ENCODE results near the gene PLIN1.

Gene PLIN1

DNA sequence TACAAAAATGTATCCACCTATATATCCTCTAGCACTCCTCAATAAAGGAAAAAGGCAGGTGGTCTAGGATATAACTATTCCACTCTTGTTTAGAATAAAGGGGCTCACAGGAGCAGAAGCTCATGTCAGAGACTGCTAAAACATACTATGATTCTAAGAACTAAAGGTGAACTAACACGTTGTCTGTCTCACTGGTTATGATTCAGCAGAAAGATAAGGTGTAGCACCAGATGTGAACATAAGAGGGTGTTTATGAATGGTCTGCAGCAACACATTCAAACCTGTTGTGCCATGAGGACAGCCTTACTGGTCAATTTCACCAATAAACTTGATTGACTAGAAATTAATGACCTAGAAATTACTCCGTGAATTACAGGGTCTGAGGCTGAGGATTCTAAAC, 6.8 kb upstream of the PLIN1 start:
- Histone ChIP-seq H3K36me3 (ENCODE audit: insufficient read depth, low read length) (no peaks in the 10 kb centered on the region), H3K79me2 (ENCODE audit: insufficient read depth, low read length) (no peaks in the 10 kb centered on the region), H3K4me3 (ENCODE audit: low read depth, low read length, poor library complexity, severe bottlenecking) (no peak overlapping the region), H4K20me1 (ENCODE audit: insufficient read depth, low read length) (no peaks in the 10 kb centered on the region), H3K9ac (ENCODE audit: low read length) (no peak overlapping the region), H3K27ac (ENCODE audit: low read depth, low read length, poor library complexity, severe bottlenecking) (no peak overlapping the region), H3F3A (ENCODE audit: insufficient read depth, low read length) (no peaks in the 10 kb centered on the region), H2AFZ (ENCODE audit: low read length) (no peak overlapping the region), H3K9me3 (ENCODE audit: low read length) (no peaks in the 10 kb centered on the region), H3K9me2 (ENCODE audit: low read depth, low read length) (no peaks in the 10 kb centered on the region), H3K27me3 (ENCODE audit: insufficient read depth, low read length) (no peaks in the 10 kb centered on the region), H3K4me2 (ENCODE audit: low read length) (no peak overlapping the region), H3K4me1 (ENCODE audit: insufficient read depth, low read length, severe bottlenecking) (peaks cover 6% of the 10 kb centered on the region)
- TF ChIP-seq EZH2 (IDR thresholded peaks at IDR 0.05; ENCODE audit: borderline replicate concordance, low read length) (no peak), CTCF (IDR thresholded peaks at IDR 0.05; ENCODE audit: low read length) (no peak)

DNA sequence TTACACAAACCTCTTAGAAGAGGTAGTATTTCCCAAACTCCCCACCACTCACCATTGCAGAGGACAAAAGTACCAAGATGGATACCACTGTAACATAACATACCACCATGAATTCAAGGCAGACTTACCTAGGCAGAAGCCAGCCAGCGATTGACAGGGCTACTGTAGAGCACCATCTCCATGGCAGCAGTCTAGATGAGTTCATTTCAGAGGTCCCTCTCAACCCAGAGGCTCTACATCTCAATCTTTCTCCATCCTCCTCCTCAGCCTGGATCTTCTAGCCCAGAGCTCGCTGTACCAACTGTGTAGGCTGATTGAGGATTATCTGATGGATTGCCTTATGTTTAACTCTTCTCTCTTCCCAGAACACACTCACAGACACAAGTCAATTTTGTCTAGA, 2.0 kb upstream of the PLIN1 start:
- Histone ChIP-seq H3K36me3 (ENCODE audit: insufficient read depth, low read length) (no peaks in the 10 kb centered on the region), H2AFZ (ENCODE audit: low read length) (no peak overlapping the region), H3K9me3 (ENCODE audit: low read length) (no peaks in the 10 kb centered on the region), H3K9ac (ENCODE audit: low read length) (no peak overlapping the region), H3K4me3 (ENCODE audit: low read depth, low read length, poor library complexity, severe bottlenecking) (no peak overlapping the region), H3K27me3 (ENCODE audit: insufficient read depth, low read length) (no peaks in the 10 kb centered on the region), H3K4me1 (ENCODE audit: insufficient read depth, low read length, severe bottlenecking) (no peaks in the 10 kb centered on the region), H3K4me2 (ENCODE audit: low read length) (no peak overlapping the region), H3K9me2 (ENCODE audit: low read depth, low read length) (no peaks in the 10 kb centered on the region), H3F3A (ENCODE audit: insufficient read depth, low read length) (no peaks in the 10 kb centered on the region), H3K79me2 (ENCODE audit: insufficient read depth, low read length) (no peaks in the 10 kb centered on the region), H3K27ac (ENCODE audit: low read depth, low read length, poor library complexity, severe bottlenecking) (no peak overlapping the region), H4K20me1 (ENCODE audit: insufficient read depth, low read length) (no peaks in the 10 kb centered on the region)
- no peak for TF ChIP-seq CTCF (IDR thresholded peaks at IDR 0.05; ENCODE audit: low read length)
- no peak for TF ChIP-seq EZH2 (IDR thresholded peaks at IDR 0.05; ENCODE audit: borderline replicate concordance, low read length)

DNA sequence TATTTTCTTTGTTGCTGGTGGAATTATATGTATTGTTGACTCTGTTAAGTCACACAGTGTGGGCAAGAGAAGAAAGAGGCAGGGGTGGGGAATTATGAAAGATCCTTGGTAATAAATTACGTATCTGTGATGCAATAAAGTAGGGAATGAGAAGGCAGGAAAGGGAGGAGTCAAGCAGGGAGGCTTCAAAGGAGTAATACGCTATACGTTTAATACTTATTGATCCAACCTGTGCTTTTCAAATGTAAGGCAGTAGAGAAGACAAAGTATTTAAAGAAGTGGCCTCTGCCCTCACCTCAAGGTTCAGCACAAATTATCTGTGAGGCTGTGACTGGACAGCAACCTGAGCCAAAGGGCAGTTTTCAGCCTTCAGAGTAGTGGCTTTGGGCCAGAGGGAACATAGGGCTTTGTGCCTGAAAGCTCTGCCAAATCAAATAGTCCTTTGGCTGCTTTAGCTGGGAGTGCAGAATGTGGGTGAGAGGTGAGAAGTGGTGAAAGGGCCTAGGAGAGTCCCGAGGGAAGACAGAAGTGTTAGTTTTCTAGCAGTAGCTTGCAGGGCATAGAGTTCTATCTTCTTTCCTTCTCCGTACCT, 1.2 kb upstream of the PLIN1 start:
- H3K27ac ChIP-seq (ENCODE audit: low read depth, low read length, poor library complexity, severe bottlenecking) = no peak overlapping the region
- H3K9ac ChIP-seq (ENCODE audit: low read length) = no peak overlapping the region
- no peaks in the 10 kb centered on the region for H3K79me2 ChIP-seq (ENCODE audit: insufficient read depth, low read length)
- no peaks in the 10 kb centered on the region for H3K27me3 ChIP-seq (ENCODE audit: insufficient read depth, low read length)
- H4K20me1 ChIP-seq (ENCODE audit: insufficient read depth, low read length) = no peaks in the 10 kb centered on the region
- no peak overlapping the region for H2AFZ ChIP-seq (ENCODE audit: low read length)
- H3K9me3 ChIP-seq (ENCODE audit: low read length) = no peaks in the 10 kb centered on the region
- no peaks in the 10 kb centered on the region for H3F3A ChIP-seq (ENCODE audit: insufficient read depth, low read length)
- no peaks in the 10 kb centered on the region for H3K9me2 ChIP-seq (ENCODE audit: low read depth, low read length)
- H3K4me1 ChIP-seq (ENCODE audit: insufficient read depth, low read length, severe bottlenecking) = no peaks in the 10 kb centered on the region
- no peak for TF ChIP-seq CTCF (IDR thresholded peaks at IDR 0.05; ENCODE audit: low read length)
- no peak for TF ChIP-seq EZH2 (IDR thresholded peaks at IDR 0.05; ENCODE audit: borderline replicate concordance, low read length)
- H3K36me3 ChIP-seq (ENCODE audit: insufficient read depth, low read length) = no peaks in the 10 kb centered on the region
- no peak overlapping the region for H3K4me2 ChIP-seq (ENCODE audit: low read length)
- no peak overlapping the region for H3K4me3 ChIP-seq (ENCODE audit: low read depth, low read length, poor library complexity, severe bottlenecking)
